ENCODE results near the gene NBAS.
"Not testable (repeated sequence)": the region's sequence is repeated elsewhere in the genome, so short reads cannot be mapped to it uniquely, and the experiment has no call there.

NBAS gene

DNA sequence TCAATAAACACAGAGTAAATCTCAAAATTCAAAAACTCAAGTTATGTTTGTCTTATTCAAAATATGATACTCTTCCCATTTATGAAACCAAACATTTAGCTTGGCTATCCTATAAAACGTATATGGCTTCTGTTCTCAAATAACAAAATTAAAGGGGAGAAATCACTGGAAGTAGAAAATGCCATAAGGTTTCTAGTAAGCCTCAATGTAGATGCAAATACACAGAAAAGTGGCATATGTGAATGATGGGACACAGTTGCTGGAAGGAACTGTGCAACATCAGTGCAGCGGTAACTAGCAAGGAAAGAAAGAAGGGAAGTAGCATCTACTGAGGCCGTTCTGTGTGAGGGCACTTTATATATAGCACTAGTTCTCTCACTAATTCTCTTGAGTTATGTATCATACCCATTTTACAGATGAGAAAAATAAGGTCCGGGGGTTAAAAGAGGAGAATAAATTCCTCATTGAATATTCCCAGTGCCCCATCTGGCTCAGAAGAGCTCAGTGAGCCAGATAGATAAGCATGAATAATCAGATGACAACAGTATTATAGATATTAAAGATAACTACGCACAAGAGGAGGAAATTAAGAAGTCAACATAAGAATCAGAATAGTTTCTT lies 27.2 kb downstream of the NBAS start:
- FAIRE-seq = no peak
- no peak for DNase-seq (ENCODE audit: insufficient read length, low spot score)

DNA sequence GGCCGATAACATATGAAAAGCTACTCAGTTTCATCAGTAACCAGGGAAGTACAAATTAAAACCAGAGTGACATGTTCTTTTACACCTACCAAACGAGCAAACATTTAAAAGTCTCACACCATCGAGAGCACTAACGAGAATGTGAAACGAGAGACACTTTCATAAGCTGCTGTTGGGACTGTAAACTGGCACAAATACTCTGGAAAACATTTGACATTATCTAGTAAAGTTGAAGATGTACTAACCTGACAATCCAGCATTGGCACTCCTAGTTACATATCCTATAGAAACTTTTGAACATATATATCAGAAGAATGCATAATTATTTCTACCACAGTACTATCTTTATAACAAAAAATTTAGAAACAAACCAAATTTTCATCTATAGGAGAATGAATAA lies 28.1 kb downstream of the NBAS start:
- FAIRE-seq = peak; percentile 35

DNA sequence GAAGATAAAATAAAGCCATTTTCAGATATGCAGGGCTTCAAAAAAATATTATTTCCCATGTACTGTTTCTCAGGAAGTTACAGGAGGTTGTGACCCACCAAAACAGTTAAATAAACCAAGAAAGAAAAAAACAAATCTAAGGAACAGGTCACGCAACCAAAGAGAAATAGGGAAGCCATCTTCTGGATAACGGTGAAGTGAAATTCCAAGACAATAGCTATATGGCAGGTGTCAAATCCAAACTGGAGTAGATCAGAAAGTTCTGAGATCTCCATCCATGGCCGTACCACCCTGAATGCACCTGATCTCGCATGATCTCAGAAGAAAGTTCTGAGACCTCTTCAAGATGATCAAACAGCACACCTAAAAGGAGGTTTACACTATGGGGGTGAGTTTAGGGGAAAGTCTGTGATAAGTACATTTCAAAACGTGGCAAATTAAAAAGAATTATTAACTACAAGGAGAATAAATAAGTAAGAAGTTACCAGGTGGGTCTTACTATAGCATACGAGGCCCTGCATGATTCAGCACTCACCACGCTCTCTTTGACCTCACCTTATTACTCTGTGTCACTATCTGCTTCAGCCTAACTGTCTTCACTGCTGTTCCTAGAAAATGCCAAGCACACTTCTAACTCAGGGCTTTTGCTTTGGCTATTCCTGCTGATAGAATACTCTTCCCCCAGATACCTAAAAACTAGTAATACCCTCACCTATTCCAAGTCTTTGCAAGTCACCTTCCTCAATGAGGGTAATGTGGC lies 29.9 kb downstream of the NBAS start:
- DNase-seq (ENCODE audit: insufficient read length, low spot score) (no peak), FAIRE-seq (no peak)

More for the DNA sequence above, 28.1 kb downstream of the NBAS start:
- DNase-seq (ENCODE audit: insufficient read length, low spot score) = no peak

DNA sequence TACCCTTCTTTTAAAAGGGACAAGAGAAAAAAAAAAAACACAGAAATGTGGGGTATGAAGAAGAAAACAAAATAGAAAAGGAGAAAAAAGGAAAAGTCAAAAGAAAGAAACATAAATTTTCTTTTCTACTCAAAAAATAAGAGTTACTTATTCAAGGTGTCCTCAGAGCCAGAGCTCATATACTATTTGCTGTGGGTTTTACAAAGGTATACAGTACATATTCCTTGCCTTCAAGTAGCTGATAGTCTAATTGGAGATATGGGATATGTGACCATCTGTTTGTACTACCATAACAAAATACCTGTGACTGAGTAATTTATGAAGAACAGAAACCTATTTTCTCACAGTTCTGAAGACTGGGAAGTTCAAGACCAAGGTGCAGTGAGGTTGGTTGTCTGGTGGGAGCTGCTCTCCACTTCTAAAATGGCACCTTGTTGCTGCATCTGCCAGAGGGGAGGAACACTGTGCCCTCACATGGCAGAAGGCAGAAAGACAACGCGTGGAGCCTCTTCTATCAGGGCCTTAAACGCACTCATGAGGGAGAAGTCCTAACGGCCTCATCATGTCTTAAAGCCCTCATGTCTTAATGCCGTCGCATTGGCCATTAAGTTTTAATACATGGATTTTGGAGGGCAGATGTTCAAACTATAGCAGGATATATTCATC lies 33.9 kb downstream of the NBAS start:
- DNase-seq (ENCODE audit: insufficient read length, low spot score) (no peak), FAIRE-seq (no peak)

DNA sequence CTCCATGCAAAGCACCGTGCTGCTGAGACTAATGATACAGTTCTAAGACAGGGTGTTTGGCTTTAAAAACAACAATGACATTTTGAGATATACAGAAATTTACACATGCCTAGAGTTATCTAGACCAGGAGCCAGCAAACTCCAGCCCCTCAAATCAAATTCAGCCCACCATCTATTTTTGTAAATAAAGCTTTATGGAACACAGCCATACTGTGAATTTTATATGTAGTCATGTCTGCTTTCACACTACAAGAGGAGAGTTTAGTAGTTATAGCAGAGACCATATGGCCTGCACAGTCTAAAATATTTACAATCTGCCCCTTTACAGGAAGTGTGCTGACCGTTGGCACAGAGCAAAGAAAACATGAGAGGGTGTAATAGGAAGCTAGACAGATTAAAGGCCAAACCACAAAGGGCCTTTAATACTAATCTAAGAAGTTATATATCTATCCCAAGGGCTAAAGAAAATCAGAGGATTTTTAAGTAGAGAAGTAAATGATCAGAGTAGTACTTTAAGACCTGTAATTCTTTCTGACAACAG lies 39.4 kb downstream of the NBAS start:
- DNase-seq (ENCODE audit: insufficient read length, low spot score) = no peak
- no peak for FAIRE-seq

DNA sequence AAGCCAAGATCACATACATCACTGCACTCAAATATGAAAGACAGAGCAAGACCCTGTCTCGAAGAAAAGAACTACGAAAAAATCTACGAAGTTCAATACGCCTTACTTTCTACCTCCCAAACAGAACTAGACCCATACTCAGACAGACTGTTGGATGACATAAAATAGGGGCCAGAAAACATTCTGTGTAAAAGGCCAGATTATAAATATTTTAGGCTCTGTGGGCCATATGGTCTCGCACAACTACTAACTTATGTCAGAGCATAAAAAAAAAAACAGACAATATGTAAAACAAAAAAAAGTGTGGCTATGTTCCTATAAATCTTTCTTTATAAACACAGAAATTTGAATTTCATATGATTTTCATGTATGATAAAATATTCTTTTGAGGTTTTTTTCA lies 40.8 kb downstream of the NBAS start:
- DNase-seq (ENCODE audit: insufficient read length, low spot score) = no peak
- FAIRE-seq = no peak

DNA sequence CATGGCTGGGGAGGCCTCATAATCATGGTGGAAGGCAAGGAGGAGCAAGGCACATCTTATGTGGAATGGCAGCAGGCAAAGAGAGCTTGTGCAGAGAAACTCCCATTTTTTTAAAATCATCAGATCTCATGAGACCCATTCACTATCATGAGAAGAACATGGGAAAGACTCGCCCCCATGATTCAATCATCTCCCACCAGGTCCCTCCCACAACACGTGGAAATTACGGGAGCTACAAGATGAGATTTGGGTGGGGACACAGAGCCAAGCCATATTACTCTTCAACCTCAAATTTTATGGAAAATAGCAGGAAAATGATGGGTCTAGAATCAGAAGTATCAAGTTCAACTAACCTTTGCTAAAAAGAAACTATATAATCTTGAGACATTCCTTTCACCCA lies 42.4 kb downstream of the NBAS start:
- DNase-seq (ENCODE audit: insufficient read length, low spot score); FAIRE-seq: not testable (repeated sequence)

DNA sequence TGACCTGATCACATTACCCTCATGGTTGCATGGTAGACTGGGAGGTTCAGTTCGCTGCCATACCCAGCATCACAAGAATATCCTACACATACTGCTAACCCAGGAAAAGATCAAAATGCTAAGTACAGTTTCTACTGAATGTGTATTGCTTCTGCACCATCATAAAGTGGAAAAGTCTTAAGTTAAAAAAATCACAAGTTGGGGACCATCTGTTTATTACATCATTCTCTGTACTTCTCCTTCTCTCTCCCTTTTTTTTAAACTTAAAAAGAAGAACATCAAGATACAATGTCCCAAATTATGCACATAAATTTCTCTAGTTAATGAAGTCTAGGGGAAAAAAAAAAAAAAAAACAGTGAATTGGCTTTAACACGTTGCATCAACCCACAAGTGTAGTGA lies 43.3 kb downstream of the NBAS start:
- no peak for DNase-seq (ENCODE audit: insufficient read length, low spot score)
- no peak for FAIRE-seq

DNA sequence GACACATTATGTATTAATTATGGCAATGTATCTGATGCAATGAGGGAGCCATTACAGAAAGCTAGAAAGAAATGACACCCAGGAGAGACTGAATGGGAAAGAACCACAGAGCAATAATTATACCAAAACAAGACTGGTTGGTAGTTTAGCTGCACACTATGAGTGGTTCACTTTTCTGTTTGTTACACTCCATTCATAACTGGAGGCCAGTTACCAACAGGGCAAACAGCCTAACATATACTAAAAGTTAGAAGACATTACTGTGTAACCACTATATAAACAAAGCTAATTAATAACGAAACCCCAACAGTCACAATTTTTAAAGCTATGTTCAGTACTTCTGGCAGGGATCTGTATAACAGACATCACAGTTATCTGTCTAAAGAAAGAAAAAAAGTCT lies 49.4 kb downstream of the NBAS start:
- DNase-seq (ENCODE audit: insufficient read length, low spot score) = no peak
- no peak for FAIRE-seq

DNA sequence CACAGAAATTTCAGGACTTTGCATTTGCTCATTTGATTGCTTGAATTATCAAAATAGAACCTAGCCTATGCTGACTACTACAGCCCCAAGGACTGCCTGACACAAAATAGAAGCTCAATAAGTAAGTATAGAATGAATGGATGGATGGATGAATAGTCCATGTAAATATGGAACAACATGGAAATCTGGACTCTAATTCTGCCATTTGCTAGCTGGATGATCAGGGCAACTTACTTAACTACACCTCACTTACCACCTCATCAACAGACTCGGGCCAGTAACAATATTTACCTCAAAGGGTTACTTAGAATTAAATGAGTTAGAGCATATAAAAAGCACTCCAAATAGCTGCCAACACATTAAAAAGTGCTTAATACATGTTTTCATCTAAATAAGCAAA lies 50.6 kb downstream of the NBAS start:
- no peak for FAIRE-seq

DNA sequence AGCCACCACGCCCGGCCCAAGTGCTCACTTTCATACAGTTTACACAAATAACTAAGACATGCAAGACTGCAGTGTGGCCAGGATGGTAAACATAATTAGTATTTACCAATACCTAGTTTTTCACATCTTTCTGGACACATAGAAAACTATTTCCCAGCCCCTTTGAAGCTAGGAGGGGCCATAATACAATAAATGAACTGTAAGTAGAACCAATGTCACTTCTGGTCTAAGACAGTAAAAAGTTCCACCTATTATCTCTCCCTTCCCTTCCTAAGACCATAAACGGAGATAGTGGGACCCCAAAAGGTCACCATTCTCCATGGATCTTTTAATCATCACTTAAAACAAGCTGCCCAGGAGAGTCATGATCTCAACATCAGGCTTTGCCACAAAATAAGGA lies 51.0 kb downstream of the NBAS start:
- no peak for DNase-seq (ENCODE audit: insufficient read length, low spot score)
- FAIRE-seq = no peak

More for the DNA sequence above, 50.6 kb downstream of the NBAS start:
- DNase-seq (ENCODE audit: insufficient read length, low spot score) = no peak

DNA sequence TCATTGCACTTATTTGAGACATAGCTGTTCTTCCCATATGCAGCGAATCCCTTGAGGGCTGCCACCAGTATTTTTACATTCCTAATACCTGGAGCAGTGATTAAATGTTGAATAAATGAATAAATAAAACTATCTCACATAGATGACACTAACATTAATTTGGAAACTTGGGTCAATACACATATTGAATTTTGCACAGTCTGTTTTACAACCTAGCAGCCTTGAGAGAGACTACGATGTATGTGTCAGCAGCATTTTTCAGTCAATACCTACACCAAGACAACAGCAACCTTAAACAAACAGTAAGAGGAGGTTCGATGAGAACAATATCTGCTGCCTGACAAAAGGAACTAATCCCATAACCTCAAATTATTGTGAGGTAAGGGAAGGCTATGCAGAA lies 53.4 kb downstream of the NBAS start:
- FAIRE-seq = no peak
- no peak for DNase-seq (ENCODE audit: insufficient read length, low spot score)

DNA sequence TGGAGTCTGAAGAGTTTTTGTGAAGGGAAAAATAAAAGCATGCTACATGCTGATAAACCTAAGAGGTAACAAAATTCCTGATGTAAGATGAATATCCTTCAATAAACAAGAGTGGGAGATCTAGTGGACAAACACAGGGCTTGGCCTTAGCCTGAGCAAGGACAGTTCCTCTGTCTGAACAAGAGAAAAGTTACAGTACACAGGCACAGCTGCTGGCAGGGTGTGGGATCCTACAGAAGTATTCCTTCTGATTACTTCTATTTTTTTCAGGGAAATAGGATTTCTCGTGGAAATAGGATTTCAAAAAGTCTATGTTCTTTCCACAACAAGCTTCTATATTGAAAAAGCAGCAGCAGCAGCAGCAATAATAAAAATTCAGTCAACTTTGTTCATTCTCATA lies 54.1 kb downstream of the NBAS start:
- FAIRE-seq = no peak
- DNase-seq (ENCODE audit: insufficient read length, low spot score) = no peak

DNA sequence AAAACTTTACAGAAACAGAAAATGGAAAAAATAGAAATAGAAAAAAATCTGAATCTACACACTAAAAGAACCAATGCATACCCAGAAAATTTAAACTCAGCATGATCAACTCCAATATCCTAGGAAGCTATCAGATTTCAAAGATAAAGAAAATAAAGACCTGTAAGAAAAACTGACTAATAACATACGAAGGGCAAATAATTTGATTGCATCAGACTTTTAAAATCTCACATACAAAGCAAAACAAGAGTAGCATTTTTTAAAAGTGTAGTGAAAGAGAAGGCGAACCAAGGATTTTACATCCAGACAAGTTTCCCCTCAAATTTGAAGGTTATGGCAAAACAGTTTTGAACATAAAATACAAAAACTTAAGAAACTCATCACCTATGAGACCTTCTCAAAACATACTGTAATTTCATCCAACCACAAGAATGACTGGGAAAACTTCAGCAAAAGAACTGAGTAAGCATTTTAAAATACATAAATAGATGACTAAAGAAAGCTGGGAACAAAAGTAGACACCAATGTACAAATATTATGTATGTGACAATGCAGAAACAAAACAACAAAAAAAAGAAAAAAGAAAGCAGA lies 54.8 kb downstream of the NBAS start:
- no peak for DNase-seq (ENCODE audit: insufficient read length, low spot score)

DNA sequence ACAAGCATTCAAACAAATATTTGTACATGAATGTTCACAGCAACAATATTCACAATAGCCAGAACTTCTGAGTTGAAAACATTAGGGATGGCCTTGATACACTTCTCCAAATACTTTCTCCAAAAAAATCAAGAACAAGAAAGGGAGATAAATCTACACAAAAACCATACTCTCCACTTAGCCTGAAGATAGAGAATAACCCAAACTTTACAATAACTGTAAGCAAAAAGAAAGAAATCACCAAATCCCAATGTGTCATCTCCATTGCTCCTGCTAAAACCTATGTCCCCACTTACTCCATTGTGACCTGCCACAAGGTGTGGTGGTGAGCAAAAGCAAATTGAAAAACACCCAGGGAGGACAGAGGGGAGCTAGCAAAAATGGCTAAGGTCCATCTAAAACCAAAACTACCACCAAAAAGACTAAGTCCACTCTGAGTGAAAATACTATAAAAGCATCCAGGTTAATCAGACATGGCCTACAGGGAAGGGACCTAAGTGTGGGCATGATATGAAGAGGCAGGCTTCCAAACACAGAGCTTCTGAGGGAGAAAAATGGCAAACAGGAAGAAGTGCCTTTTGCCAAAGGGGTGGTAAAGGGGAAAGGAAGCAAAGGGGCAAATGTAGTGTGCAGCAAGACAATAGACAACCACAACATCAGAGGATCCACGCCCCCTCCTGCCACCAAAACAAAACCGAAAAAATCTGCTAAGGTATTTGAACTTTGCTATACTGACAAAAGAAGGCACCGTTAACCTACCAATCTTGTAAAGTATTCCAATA lies 56.1 kb downstream of the NBAS start:
- FAIRE-seq (no peak), DNase-seq (ENCODE audit: insufficient read length, low spot score) (no peak)

More for the DNA sequence above, 54.8 kb downstream of the NBAS start:
- FAIRE-seq = no peak

DNA sequence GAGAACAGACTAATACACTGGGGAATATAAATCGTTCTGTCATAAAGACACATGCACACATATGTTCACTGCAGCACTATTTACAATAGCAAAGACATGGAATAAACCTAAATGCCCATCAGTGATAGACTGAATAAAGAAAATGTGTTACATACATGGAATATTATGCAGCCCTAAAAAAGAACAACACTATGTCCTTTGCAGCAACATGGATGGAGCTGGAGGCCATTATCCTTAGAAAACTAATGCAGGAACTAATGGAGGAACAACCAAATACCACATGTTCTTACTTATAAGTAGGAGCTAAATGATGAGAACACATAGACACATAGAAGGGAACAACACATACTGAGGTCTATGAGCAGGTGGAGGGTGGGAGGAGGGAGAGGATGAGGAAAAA lies 61.9 kb downstream of the NBAS start:
- not testable (repeated sequence) for FAIRE-seq; DNase-seq (ENCODE audit: insufficient read length, low spot score)

DNA sequence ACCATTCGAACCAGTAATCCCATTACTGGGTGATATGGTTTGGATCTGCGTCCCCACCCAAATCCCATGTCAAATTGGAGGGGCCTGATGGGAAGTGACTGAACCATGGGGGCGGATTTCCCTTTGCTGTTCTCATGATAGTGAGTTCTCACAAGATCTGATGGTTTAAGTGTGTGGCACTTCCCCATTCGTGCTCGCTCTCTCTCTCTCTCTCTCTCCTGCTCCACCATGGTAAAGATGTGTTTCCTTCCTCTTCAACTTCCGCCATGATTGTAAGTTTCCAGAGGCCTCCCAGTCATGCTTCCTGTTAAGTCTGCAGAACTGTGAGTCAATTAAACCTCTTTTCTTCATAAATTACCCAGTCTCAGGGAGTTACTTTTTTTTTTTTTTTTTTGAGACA lies 62.6 kb downstream of the NBAS start:
- DNase-seq (ENCODE audit: insufficient read length, low spot score) = no peak
- no peak for FAIRE-seq

DNA sequence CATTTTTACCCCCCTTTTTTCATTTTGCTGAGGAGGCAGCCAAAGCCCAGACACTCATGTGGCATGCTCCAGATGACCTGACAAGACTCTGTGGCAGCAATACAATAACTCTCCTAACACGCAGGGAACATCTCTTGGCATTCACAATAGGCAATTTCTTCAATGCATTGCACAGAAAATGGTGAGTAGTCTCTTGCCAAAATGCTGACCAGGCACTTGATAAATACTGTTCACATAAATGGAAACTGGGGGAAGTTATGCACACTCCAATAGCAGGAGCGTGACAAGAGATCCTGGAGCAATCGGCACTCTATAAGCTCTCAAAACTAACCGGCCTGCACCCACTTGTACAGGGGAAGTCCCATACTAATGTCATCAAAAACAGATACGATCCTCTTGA lies 66.3 kb downstream of the NBAS start:
- FAIRE-seq (no peak), DNase-seq (ENCODE audit: insufficient read length, low spot score) (no peak)

DNA sequence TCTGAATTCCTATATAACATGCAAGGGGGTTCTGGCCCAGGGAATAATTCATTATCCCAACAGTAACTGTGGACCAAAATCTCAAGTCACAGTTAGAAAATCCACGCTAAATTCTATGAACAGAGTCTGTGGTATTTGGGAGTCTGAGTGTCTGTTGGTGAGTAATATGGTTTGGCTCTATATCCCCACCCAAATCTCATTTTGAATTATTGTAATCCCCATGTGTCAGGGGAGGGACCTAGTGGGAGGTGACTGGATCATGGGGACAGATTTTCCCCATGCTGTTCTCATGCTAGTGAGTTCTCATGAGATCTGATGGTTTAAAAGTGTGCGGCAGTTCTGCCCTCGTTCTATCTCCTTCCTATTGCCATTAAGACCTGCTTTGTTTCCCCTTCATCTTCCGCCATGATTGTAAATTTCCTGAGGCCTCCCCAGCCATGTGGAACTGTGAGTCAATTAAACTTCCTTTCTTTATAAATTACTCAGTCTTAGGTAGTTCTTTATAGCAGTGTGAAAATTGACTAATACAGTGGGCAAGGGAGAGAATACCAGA lies 68.3 kb downstream of the NBAS start:
- FAIRE-seq (no peak), DNase-seq (ENCODE audit: insufficient read length, low spot score) (no peak)

DNA sequence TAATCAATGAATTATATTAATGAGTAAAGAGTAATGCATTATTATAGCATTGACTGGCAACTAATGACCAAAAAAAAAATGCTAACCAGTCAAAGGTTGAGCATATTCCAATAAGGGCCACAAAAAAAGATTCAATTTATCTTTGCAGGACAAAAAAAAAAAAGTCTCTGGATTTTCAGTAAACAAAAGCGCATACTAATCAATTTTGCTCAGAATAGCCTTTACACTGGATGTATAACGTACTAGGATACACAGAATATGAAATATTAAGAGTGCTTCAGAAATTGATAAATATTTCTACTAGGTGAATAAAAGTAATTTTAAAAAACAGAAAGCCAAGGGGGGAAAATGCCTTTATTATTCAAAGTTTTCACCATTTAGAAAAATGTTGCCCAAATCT lies 74.4 kb downstream of the NBAS start:
- DNase-seq (ENCODE audit: insufficient read length, low spot score) (no peak), FAIRE-seq (no peak)
